GM12878 (cell line): ENCODE measurements around the gene DIAPH2. TPM values are rescaled to one million over a fixed set of nuclear protein-coding genes. Genes with fewer than 3 reads are reported as not detected.

Experiments
- ATAC-seq: fragments of 200-7000 bp; cut with Tn5 transposase; 3 replicates; pipeline ENCODE4 v1.9.1; 2020; ENCODE audit warnings: mild to moderate bottlenecking, moderate library complexity
- BruUV-seq: library from RNA; stranded (reverse); fragments of 400-500 nt; replicated peaks from 2 replicates; lab custom pipeline; 2021; lab: Mats Ljungman, UMichigan
- CTCF ChIA-PET: fragments of 300-600 bp; sonication (Branson Sonifier 250); formaldehyde crosslinking; extraction: SDS; loops from one replicate; lab custom pipeline; 2021; ENCODE audit warnings: inconsistent platforms; lab: Yijun Ruan, JAX
- POLR2A ChIA-PET: fragments of 350-600 bp; formaldehyde crosslinking; extraction: SDS; loops from one replicate; lab custom pipeline; 2021; ENCODE audit warnings: inconsistent platforms; lab: Charles Lee
- RAD21 ChIA-PET: fragments of 300-600 bp; sonication (Branson Sonifier 250); formaldehyde crosslinking; loops from one replicate; lab custom pipeline; 2023; ENCODE audit warnings: antibody characterized with exemption; ENCODE audit not compliant: unreplicated experiment; lab: Charles Lee
- SMC1A ChIA-PET: fragments of 300-600 bp; sonication (Branson Sonifier 250); formaldehyde crosslinking; loops from one replicate; lab custom pipeline; 2023; ENCODE audit not compliant: unreplicated experiment, uncharacterized antibody; lab: Charles Lee
- DNase-seq: peaks from one replicate; pipeline ENCODE4 v3.0.0-alpha.2; 2011; ENCODE audit warnings: low read depth, low spot score
- FAIRE-seq: peaks from 3 replicates; lab custom pipeline; 2011; peaks lifted over from hg19 to GRCh38; lab: Jason Lieb, UNC
- H2AFZ ChIP-seq: 2 replicates; pipeline ENCODE4 v1.6.0; 2011; ENCODE audit warnings: low read depth, low read length, control low read depth; ENCODE audit not compliant: control insufficient read depth
- H3K27ac ChIP-seq: 2 replicates; pipeline ENCODE4 v1.5.1; 2011; ENCODE audit warnings: control low read depth; ENCODE audit not compliant: control insufficient read depth, insufficient read depth
- H3K27me3 ChIP-seq, 2 experiments: replicated peaks in 1 of 2; 2 replicates each; pipeline versions ENCODE4 v1.6.0 to v1.6.1; 2011; ENCODE audit warnings: low read length in 1 of 2; ENCODE audit not compliant: control insufficient read depth in 2 of 2, insufficient read depth in 2 of 2
- H3K36me3 ChIP-seq, 2 experiments: 2 replicates each; pipeline ENCODE4 v1.5.1; 2011; ENCODE audit warnings: low read length in 1 of 2; ENCODE audit not compliant: control insufficient read depth in 2 of 2, insufficient read depth in 2 of 2
- H3K4me1 ChIP-seq: 2 replicates; pipeline ENCODE4 v1.6.1; 2011; ENCODE audit warnings: mild to moderate bottlenecking, low read length, moderate library complexity, mixed read lengths; ENCODE audit not compliant: control insufficient read depth, insufficient read depth
- H3K4me2 ChIP-seq: 2 replicates; pipeline ENCODE4 v1.6.0; 2011; ENCODE audit warnings: control low read depth; ENCODE audit not compliant: control insufficient read depth, insufficient read depth
- H3K4me3 ChIP-seq: fragments of 200-600 bp; sonication (generic); 2 replicates; pipeline ENCODE4 v1.5.1; 2016
- H3K79me2 ChIP-seq: 2 replicates; pipeline ENCODE4 v1.6.0; 2011; ENCODE audit warnings: low read length; ENCODE audit not compliant: control insufficient read depth, insufficient read depth
- H3K9ac ChIP-seq: 2 replicates; pipeline ENCODE4 v1.8.0; 2011; ENCODE audit warnings: low read length, control low read depth, mixed read lengths; ENCODE audit not compliant: control insufficient read depth, insufficient read depth
- H3K9me3 ChIP-seq: replicated peaks from 3 replicates; pipeline ENCODE4 v1.5.1; 2011; ENCODE audit warnings: mild to moderate bottlenecking, low read length; ENCODE audit not compliant: control insufficient read depth, insufficient read depth
- H4K20me1 ChIP-seq: 2 replicates; pipeline ENCODE4 v1.6.0; 2011; ENCODE audit not compliant: control insufficient read depth, insufficient read depth
- BCL3 ChIP-seq: IDR thresholded peaks from 2 replicates; pipeline ENCODE4 v1.6.1; 2011; ENCODE audit warnings: borderline replicate concordance, low read depth, mild to moderate bottlenecking, moderate library complexity, low read length; ENCODE audit not compliant: insufficient read depth, poor library complexity, severe bottlenecking
- CEBPB ChIP-seq, 2 experiments: fragments of 150-350 bp in 1 of 2; IDR thresholded peaks; 2 replicates each; pipeline ENCODE4 v1.6.1; 2012 to 2014; ENCODE audit warnings: low read depth in 2 of 2, low read length in 2 of 2, borderline replicate concordance in 1 of 2, inconsistent platforms in 1 of 2
- CHD1 ChIP-seq: IDR thresholded peaks from 2 replicates; pipeline ENCODE4 v1.6.1; 2012; ENCODE audit warnings: low read depth, low read length, improper control_type of control experiment
- IRF3 ChIP-seq: fragments of 450-650 bp; IDR thresholded peaks from 2 replicates; pipeline ENCODE4 v1.6.1; 2014; ENCODE audit warnings: mild to moderate bottlenecking
- MEF2B ChIP-seq: fragments of 450-650 bp; IDR thresholded peaks from 2 replicates; pipeline ENCODE4 v1.6.1; 2018; ENCODE audit warnings: mild to moderate bottlenecking, moderate library complexity; ENCODE audit not compliant: partially characterized antibody, poor library complexity, severe bottlenecking
- MTA2 ChIP-seq: fragments of 450-650 bp; IDR thresholded peaks from 2 replicates; pipeline ENCODE4 v1.6.1; 2016; ENCODE audit warnings: low read depth, mild to moderate bottlenecking, moderate library complexity
- NFYB ChIP-seq: IDR thresholded peaks from 2 replicates; pipeline ENCODE4 v1.6.1; 2011; ENCODE audit warnings: low read depth, mild to moderate bottlenecking, low read length, improper control_type of control experiment, moderate library complexity; ENCODE audit not compliant: insufficient read depth
- POLR2AphosphoS5 ChIP-seq: IDR thresholded peaks from 2 replicates; pipeline ENCODE4 v1.6.1; 2011; ENCODE audit warnings: mild to moderate bottlenecking, low read length, inconsistent platforms
- RBBP5 ChIP-seq: fragments of 200-600 bp; sonication (generic); conservative IDR thresholded peaks from 2 replicates; pipeline ENCODE4 v1.6.1; 2016
- RUNX3 ChIP-seq: IDR thresholded peaks from 2 replicates; pipeline ENCODE4 v1.6.1; 2012; ENCODE audit warnings: low read length, inconsistent platforms
- ZBED1 ChIP-seq: IDR thresholded peaks from 2 replicates; pipeline ENCODE4 v1.6.1; 2016; ENCODE audit warnings: borderline replicate concordance
- ZBTB11 ChIP-seq: fragments of 450-650 bp; formaldehyde crosslinking; IDR thresholded peaks from 2 replicates; pipeline ENCODE4 v1.5.0; 2022; ENCODE audit warnings: mild to moderate bottlenecking, missing genetic modification characterization
- ZNF592 ChIP-seq: fragments of 450-650 bp; IDR thresholded peaks from 2 replicates; pipeline ENCODE4 v1.6.1; 2017; ENCODE audit warnings: mild to moderate bottlenecking, moderate library complexity
- WGBS: methylation state at CpG from one replicate; pipeline ENCODE4 v1.1.6; 2016; ENCODE audit warnings: low lambda C conversion rate; ENCODE audit not compliant: insufficient replicate concordance, insufficient coverage; ENCODE audit errors: missing lambda C conversion rate; 5-methylcytosine and 5-hydroxymethylcytosine counted together
- in situ Hi-C: fragments of 300-500 bp; cut with MboI; formaldehyde crosslinking; loops from 9 replicates; pipeline ENCODE4 v1.14.3; 2018; ENCODE audit warnings: mixed read lengths
- intact Hi-C: fragments of 100-400 bp; cut with micrococcal nuclease; formaldehyde crosslinking; loops from one replicate; pipeline ENCODE4 v1.14.2; 2022; ENCODE audit not compliant: unreplicated experiment
- polyA plus RNA-seq, 11 experiments: library from polyadenylated mRNA; depleted of rRNA in 4 of 11; unstranded in 6 of 11; stranded (reverse) in 5 of 11; fragments of >200 nt; fragmentation: Nextera tagmentation in 4 of 11; fragmentation: Illumina TruSeq in 1 of 11; extraction: Ambion mirVana in 4 of 11; extraction: Trizol in 1 of 11; gene quantifications; 1 replicate in 1 of 11; 2 replicates in 10 of 11; pipeline versions ENCODE4 v1.2.1 to v1.2.3, GENCODE V29; 2011 to 2016; ENCODE audit warnings: inconsistent platforms in 2 of 11, missing spikeins in 2 of 11, low read depth in 1 of 11
- total RNA-seq, 4 experiments: library from RNA; depleted of rRNA in 3 of 4; stranded (reverse); fragments of >200 nt in 3 of 4; fragmentation: Illumina TruSeq in 1 of 4; extraction: Trizol in 1 of 4; gene quantifications; 2 replicates each; pipeline versions ENCODE4 v1.2.1 to v1.2.3, GENCODE V29; 2013 to 2021

DIAPH2 gene
- total and polyA plus RNA-seq, 10 of the 15 experiments (the other 5 are each of a cell fraction or from before 2014, with no cell fraction given): 2.2 to 16.6 (median 8.8) TPM

GRCh38 chrX:96971812-96972211 is 287.2 kb downstream of the DIAPH2 start:
- Histone ChIP-seq H3K4me2 (no peak overlapping the region), H3K79me2 (no peaks in the 10 kb centered on the region), H3K27me3 (no peaks in the 10 kb centered on the region), H3K36me3 (no peaks in the 10 kb centered on the region), H2AFZ (no peak overlapping the region), H4K20me1 (no peaks in the 10 kb centered on the region), H3K9me3 (no peaks in the 10 kb centered on the region; the same call in 2 of the 3 replicates), H3K4me3 (no peak overlapping the region), H3K9ac (no peak overlapping the region), H3K27ac (no peak overlapping the region), H3K4me1 (no peaks in the 10 kb centered on the region)
- 57% methylated on average over 4 of the region's 4 CpGs for WGBS
- SMC1A ChIA-PET: interaction anchor here (0.6 to 1.3 kb wide), 2 partner anchors 11 to 12 kb away, joined by 3 to 4 read pairs; no protein-coding TSS in a partner anchor
- BruUV-seq: no TSS peak
- POLR2A ChIA-PET: no interaction called here
- in situ Hi-C loops: no loop called here
- intact Hi-C loops: no loop called here
- CTCF ChIA-PET: interaction anchor here (1.2 kb wide), 1 partner anchor 148 kb away, joined by 3 read pairs; no protein-coding TSS in a partner anchor
- RAD21 ChIA-PET: no interaction called here
- FAIRE-seq (no peak), ATAC-seq (no peak), DNase-seq (no peak)
- TF ChIP-seq POLR2AphosphoS5: no peak
- no peak for TF ChIP-seq IRF3
- no peak for TF ChIP-seq CEBPB (IDR thresholded peaks at IDR 0.05; ENCODE audit: borderline replicate concordance in 1 of 2, low read depth in 2 of 2, low read length in 2 of 2)
- TF ChIP-seq MEF2B: no peak
- no peak for TF ChIP-seq RBBP5
- no peak for TF ChIP-seq RUNX3
- TF ChIP-seq CHD1: no peak
- TF ChIP-seq NFYB: no peak
- no peak for TF ChIP-seq ZBTB11 (CRISPR knock-in tag)
- TF ChIP-seq BCL3: no peak
- no peak for TF ChIP-seq ZBED1
- TF ChIP-seq MTA2: no peak
- no peak for TF ChIP-seq ZNF592
